ENCODE results near the gene METTL26.

The METTL26 gene

GRCh38 chr16:637081-638018, 1.2 kb upstream of the METTL26 start:
- DNase-seq = peak; percentile 88 to 90

DNA sequence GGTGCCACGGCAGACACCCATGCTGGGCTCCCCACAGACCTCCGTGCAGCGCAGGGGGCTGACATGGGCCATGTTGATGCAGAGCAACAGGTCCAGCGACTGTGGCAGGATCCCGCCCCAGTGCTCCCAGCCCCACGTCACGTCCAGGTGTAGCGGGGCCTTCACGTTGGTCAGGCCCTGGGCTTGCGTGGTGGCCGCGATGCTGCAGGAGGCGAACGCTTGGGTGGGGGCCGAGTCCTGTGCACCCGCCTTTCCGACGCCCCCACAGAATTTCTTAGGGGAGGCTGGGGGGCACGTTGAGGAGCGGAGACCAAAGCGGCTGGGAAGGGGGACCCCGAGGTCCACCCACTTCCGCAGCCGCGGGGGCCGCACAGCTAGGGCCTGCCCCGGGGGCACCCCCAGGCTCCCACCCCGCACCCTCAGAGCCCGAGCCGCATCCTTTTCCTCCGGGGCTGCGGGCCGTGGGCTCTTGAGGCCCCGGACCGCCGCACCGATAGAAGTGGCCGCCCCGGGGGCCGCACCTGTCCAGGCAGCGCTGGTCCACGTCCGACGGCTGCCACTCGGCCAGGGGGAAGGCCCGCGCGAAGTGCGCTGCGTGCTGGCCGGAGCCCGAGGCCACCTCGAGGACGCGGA, 416 bp downstream of the METTL26 start:
- no peak for DNase-seq

DNA sequence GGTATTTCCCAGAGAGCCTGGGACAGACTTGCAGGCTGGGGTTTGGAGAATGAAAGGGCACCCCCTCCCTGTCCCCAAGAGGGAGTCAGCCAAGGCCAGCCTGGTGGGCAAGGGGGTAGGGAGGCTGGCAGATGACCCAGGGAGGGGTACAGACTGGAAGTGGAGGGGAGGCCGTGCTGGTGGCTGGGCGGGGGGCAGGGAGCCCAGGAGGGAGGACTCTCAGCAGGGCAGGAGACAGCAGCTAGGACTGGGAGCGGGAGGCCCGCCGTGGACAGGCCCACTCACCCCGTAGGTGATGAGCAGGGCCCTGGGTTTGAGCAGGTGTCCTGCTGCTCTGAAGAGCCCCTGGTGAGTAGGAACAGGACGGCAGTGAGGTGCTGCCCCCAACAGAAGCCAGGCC, 1.1 kb downstream of the METTL26 start:
- DNase-seq = no peak

DNA sequence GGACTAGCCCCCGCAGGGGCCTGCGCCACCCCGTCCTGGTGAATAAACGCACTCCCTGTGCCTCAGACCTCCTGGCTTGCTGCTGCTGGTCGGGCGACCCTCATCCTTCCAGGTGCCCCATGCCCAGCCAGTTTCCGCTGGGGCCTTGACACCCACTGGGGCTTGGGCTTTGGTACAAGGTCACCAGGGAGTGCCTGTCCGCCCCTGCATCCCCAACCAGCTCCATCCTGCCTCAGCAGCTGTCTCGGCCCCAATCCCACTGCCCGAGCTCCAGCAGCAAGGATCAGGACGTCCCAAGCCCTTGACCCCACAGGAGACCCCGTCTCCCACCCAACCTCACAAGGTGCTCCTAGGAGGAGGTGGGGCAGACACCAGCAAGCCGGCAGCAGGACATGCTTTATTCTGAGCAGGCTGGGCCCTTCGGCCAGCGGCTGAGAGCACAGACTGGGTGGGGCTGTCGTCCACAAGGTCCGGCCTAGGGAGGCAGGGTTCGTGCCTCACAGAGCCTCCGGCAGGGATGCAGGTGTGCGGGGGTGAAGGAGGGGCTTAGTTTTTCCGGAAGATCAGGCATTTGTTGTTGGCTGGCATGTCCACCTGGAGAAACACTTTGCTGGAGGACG, 1.9 kb downstream of the METTL26 start:
- no peak for DNase-seq

DNA sequence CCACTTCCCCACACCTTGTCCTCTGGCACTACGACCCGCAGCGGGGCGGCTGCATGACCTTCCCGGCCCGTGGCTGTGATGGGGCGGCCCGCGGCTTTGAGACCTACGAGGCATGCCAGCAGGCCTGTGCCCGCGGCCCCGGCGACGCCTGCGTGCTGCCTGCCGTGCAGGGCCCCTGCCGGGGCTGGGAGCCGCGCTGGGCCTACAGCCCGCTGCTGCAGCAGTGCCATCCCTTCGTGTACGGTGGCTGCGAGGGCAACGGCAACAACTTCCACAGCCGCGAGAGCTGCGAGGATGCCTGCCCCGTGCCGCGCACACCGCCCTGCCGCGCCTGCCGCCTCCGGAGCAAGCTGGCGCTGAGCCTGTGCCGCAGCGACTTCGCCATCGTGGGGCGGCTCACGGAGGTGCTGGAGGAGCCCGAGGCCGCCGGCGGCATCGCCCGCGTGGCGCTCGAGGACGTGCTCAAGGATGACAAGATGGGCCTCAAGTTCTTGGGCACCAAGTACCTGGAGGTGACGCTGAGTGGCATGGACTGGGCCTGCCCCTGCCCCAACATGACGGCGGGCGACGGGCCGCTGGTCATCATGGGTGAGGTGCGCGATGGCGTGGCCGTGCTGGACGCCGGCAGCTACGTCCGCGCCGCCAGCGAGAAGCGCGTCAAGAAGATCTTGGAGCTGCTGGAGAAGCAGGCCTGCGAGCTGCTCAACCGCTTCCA, 2.6 kb downstream of the METTL26 start:
- no peak for DNase-seq

DNA sequence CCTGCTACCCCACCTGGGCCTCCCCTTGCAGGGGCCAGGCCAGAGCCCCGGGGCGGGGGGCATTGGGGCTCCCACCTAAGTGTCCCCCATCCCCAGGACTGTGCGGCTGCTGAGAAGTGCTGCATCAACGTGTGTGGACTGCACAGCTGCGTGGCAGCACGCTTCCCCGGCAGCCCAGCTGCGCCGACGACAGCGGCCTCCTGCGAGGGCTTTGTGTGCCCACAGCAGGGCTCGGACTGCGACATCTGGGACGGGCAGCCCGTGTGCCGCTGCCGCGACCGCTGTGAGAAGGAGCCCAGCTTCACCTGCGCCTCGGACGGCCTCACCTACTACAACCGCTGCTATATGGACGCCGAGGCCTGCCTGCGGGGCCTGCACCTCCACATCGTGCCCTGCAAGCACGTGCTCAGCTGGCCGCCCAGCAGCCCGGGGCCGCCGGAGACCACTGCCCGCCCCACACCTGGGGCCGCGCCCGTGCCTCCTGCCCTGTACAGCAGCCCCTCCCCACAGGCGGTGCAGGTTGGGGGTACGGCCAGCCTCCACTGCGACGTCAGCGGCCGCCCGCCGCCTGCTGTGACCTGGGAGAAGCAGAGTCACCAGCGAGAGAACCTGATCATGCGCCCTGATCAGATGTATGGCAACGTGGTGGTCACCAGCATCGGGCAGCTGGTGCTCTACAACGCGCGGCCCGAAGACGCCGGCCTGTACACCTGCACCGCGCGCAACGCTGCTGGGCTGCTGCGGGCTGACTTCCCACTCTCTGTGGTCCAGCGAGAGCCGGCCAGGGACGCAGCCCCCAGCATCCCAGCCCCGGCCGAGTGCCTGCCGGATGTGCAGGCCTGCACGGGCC, 3.4 kb downstream of the METTL26 start:
- no peak for DNase-seq

DNA sequence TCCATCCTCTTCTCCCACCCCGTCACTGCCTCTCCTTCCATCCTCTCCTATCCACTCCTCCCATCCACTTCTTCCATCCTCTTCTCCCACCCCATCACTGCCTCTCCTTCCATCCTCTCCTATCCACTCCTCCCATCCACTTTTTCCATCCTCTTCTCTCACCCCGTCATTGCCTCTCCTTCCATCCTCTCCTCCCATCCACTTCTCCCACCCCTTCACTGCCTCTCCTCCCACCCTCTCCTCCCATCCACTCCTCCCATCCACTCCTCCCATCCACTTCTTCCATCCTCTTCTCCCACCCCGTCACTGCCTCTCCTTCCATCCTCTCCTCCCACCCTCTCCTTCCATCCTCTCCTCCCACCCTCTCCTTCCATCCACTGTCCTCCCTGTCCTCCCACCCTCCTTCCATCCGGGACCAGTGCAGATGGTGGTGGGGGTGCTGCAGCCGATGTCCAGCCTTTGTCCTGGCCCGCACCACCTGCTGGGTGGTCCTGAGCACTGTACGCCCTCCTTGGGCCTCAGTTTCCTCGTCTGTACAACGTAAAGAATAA, 4.2 kb downstream of the METTL26 start:
- DNase-seq = no peak

DNA sequence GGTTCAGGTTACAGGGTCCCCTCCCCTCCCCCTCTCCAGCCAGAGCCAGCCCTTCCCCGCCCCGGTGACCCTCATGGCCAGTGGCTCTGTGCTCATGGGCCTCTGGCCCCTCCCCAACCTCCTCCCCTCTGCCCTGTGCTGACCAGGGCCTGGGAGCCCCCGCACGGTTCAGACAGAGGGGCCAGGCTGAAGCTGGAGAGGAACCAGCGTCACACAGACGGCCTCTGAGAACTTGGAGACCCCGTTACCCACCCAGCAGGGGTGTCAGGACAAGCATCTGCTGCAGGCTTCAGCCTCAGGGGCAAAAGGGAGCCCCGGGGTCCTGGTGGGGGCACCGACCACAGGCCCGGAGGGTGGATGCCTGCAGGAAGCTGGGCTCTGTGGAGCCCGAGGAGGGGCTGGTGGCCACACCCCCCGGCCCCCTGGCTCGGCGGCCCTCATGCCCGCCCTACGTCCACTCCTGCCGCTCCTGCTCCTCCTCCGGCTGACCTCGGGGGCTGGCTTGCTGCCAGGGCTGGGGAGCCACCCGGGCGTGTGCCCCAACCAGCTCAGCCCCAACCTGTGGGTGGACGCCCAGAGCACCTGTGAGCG, 5.2 kb downstream of the METTL26 start, which contains the start of gene WFIKKN1:
Gene WFIKKN1, plus strand, starts transcription at position 171 of the 591 bp plus-strand sequence. Its CDS starts 269 bp downstream, at position 440.
- no peak for DNase-seq

DNA sequence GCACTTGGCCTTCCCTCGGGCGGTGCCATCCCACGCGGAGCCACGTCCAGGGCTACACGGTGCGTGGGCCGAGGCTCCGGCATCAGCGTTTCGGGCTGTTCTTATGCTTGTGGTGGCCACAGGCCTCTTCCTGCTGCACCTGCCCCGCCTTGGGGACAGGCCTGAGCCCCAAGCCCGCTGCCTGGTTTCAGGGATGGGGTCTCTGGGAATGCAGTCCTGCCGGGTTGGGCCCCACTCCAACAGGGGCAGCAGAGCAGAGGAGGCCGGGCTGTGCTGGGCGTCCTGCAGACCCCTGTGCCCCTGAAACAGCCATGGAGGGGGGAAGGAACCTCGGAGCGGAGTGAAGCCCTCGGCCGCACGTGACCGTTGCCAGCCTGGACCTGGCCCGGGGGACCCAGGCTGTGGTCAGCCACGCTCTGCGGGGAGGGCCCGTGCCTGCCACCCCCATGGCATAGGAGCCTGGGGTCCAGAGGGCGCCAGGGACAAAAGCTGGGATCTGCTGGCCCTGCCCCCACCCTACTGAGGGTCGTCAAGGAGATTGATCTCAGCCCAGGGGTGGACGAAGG, 5.8 kb downstream of the METTL26 start:
- no peak for DNase-seq

- no peak for DNase-seq
These were observed 6.3 kb downstream of the METTL26 start for GRCh38 chr16:629833-630248.

- no peak for DNase-seq
These were observed 6.8 kb downstream of the METTL26 start for GRCh38 chr16:629185-629832.

- no peak for DNase-seq
These were observed 7.6 kb downstream of the METTL26 start for GRCh38 chr16:628321-629061.

- DNase-seq = no peak
These were observed 8.5 kb downstream of the METTL26 start for GRCh38 chr16:627454-628239.

DNA sequence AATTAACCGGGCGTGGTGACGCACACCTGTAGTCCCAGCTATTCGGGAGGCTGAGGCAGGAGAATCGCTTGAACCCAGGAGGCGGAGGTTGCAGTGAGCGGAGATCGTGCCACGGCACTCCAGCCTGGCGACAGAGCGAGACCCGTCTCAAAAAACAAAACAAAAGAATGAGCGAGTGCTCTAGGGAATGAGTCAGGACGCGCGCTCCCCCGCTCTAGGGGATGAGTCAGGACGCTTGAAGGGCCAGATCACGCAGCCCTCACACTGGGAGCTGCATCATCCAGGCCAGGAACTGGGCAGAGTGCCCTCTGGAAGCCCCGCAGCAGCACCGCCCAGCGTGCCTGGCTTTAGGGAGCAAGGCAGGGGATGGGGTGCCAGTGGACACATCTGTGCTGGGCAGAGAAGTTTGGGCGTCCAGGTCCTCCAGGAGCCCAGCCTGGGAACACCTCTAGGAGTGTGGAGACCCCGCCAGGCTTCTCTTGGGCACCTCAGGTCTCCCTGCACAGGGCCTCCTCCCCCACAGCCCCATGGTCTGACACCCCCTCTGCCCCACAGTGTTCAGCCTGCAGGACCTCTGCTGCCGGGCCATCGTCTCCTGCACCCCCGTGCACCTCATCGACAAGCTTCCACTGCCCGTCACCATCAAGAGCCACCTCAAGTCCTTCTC, 9.2 kb downstream of the METTL26 start:
- DNase-seq = no peak

GRCh38 chr16:625977-626765, 9.9 kb downstream of the METTL26 start:
- DNase-seq = no peak

GRCh38 chr16:625117-625976, 10.8 kb downstream of the METTL26 start:
- no peak for DNase-seq

Data from stimulated activated CD4-positive, alpha-beta T cell treated with anti-CD3 and anti-CD28 coated beads, Interleukin-2, amount 100 ng/mL, for 24 hours (primary cell).